DMS53 treated with DMSO at 0.1 percent for 48 hours (cell line): ENCODE data around the gene PURA.

Experiments
- DNase-seq: peaks from one replicate; lab custom pipeline; 2025; ENCODE audit not compliant: unreplicated experiment; lab: John Stamatoyannopoulos, UW

The PURA gene

GRCh38 chr5:140109759-140110645 lies 3.9 kb upstream of the PURA start:
- DNase-seq, result no peak

DNA sequence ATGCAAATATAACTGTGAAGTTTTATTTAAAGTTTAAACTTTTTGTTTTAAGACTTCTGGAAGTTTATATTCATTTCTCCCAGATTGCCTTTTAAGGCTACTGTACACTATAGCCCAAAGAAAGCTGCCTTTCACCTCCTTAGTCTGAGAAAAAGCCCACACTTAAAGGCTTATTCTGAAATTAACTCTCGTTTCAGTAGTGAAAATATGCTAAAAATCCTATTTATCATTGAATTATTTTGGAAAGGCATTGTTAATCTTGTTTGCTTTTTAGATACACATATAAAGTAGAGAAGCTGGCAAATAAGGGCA lies 3.3 kb upstream of the PURA start:
- no peak for DNase-seq

GRCh38 chr5:140111011-140111858 lies 2.7 kb upstream of the PURA start:
- DNase-seq, result no peak

- no peak for DNase-seq
Measured at GRCh38 chr5:140111859-140112551, 1.9 kb upstream of the PURA start.

DNA sequence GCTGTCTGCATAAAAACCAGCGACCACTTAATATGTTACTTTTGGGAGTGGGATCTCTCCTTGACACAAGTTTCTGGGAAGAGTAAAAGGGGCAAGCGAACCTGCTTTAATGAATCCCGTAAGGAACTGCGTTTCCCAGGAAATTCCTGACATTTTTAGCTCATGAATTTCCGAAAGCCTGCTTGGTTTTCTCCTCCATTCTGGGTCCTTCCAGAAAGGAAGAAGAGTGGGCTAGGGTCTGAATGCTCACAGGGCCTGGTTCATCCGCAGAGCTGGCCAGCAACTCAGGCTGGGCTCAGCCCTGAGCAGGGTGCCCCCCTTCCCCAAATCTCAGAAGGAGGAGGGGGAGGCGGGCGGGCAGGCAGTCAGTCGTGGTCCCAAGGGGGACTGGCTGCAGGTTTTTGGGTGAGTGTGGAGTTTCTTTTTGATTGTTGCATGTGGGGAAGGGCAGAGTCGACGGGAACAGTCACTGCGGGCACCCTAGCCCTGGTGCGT lies 1.2 kb upstream of the PURA start:
- DNase-seq, result no peak

DNA sequence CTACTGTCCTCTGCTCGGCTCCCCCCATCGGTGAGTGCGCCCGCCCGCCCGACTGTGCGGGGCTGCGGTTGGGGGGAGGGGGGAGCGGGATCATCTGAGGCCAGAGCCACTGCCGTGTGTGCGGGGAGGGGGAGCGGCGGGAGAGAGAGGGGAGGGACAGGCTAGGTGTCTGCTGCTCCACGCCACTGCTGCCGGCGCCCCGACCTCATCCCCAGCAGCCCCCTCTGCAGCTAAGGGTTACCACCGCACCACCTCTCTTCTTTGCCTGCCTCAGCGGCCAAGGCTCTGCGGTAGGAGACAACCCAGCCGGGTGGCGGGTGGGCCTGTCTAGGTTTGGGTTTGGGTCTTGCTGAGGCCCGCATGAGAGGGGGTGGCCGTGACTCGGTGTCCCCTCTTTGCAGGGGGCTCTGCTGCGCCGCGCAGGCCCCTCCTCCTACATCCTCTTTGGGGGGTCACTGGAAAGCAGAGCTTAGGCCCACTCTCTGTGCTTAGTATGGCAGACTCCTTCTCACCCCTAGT lies 670 bp upstream of the PURA start:
- DNase-seq, result no peak

DNA sequence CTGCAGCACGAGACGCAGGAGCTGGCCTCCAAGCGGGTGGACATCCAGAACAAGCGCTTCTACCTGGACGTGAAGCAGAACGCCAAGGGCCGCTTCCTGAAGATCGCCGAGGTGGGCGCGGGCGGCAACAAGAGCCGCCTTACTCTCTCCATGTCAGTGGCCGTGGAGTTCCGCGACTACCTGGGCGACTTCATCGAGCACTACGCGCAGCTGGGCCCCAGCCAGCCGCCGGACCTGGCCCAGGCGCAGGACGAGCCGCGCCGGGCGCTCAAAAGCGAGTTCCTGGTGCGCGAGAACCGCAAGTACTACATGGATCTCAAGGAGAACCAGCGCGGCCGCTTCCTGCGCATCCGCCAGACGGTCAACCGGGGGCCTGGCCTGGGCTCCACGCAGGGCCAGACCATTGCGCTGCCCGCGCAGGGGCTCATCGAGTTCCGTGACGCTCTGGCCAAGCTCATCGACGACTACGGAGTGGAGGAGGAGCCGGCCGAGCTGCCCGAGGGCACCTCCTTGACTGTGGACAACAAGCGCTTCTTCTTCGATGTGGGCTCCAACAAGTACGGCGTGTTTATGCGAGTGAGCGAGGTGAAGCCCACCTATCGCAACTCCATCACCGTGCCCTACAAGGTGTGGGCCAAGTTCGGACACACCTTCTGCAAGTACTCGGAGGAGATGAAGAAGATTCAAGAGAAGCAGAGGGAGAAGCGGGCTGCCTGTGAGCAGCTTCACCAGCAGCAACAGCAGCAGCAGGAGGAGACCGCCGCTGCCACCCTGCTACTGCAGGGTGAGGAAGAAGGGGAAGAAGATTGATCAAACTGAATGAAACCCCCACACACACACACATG lies 654 bp downstream of the PURA start:
- DNase-seq, result peak; percentile 46

DNA sequence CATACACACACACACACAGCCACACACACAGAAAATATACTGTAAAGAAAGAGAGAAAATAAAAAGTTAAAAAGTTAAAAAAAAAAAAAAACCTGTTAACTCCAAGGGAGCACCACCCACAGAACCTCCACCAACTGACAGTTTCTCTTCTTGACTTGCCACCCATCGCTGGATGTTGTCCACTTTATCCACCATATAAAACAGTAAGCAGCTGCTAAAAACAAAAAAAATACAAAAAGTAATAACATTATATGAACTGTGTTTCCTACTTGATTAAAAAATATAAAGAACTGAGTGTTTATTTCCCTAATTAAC lies 1.2 kb downstream of the PURA start:
- DNase-seq, result no peak

- no peak for DNase-seq
Measured at GRCh38 chr5:140116716-140117115, 2.8 kb downstream of the PURA start.

DNA sequence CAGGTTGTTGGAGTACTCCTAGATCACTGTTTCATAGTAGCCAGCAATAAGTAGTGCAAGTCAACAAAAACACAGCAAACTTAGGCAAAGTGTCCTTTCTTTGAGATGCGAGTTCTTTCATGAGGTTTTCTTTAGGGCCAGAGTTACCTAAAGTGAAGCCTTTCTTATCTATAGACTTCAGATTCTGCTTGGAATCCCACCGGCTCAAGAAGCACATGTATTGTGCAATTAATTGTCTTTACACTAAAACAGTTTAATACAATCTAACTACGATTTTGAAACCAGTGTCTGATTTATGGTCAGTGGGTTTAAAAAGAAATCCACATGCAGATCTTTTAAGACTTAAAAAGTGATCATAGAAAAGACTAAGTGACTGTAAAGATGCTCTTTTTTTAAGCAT lies 3.6 kb downstream of the PURA start:
- no peak for DNase-seq

DNA sequence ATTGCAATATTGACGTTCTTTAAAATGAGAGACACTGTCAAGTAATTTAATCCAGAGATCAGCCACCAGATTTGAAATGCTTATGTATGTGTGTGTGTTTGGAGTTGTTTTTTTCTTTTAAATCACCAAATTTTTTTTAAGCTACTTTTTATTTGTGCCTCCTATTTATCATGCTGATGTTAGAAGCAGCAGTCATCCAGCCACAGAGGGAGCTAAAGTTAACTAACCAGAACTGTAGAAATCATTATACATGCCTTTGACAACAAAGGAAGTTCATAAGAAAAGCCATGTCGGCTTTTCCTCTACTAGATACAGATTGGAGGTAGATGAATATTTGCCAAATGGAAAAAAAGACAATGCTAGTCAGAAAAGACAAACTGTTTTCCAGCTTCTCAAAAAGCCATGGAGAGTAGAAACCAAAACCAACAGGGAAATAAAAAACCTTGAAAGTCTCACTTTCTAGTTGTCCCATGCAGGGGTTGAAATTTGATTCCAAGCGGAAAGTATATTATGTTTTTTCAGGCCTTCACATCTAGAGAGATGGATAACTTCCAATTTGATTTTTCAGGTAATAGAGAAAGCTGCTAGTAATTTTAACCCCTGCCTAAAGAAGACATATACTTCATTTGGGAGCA lies 4.5 kb downstream of the PURA start:
- DNase-seq, result no peak

DNA sequence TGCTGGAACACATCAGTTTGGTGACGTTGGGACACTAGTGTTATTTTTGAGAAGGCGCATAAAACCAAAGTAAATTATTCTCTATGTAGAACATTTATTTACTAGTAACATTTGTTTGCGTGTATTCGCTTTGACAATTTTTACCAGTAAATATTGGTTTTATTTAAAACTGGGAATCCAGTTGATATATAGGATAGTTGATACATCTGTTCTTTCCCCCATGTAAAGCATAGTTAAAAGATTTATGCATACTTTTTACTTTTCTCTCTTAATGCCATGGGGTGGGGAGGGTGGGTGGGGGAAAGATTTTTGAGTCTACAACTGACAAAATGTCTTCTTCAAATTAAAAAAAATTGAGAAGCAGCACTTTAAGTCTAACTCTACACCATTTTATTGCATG lies 11.7 kb downstream of the PURA start, which contains the start of gene IGIP:
TSS of gene IGIP (plus strand) at position 301 of the 400 bp plus-strand sequence. CDS start 2,540 bp downstream, outside the sequence.
- DNase-seq, result no peak

- no peak for DNase-seq
Measured at GRCh38 chr5:140126315-140127012, 12.6 kb downstream of the PURA start.

- DNase-seq, result no peak
Measured at GRCh38 chr5:140128376-140128775, 14.5 kb downstream of the PURA start.

DNA sequence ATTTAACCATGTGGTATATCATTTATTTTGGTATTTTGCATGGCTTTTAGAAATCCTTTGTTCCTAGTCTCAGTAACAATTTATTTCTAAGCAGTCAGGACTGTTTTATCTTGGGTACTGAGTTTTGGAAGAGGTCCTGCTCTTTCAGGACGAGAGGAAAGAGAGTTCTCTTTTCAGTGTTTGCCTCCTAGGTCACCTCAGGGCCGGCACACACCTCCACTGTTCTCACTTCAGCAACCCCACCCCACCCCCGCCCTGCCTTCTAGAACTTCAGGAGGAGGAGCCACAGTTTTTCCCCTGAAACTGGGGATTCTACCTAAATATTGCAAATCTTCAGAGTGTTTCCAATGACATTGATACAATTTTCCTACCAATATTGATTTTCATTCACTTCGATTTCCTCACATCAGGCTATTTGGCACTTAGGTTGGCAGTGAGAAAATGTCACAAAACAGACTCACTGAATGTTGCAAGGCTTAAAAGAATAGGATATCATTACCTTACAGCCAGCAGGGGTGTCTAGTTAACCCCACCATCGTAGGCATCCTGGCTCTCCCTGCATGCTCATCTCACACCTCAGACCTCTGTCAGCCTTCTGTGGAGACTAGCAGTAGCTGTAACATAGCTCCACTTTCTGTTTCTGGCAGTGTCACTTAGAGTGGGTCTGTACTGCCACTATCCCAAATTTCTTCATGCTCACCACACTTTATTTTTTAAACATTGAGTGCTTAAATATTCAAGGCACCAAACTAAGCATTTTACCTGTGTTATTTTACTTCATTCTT lies 17.2 kb downstream of the PURA start:
- no peak for DNase-seq

DNA sequence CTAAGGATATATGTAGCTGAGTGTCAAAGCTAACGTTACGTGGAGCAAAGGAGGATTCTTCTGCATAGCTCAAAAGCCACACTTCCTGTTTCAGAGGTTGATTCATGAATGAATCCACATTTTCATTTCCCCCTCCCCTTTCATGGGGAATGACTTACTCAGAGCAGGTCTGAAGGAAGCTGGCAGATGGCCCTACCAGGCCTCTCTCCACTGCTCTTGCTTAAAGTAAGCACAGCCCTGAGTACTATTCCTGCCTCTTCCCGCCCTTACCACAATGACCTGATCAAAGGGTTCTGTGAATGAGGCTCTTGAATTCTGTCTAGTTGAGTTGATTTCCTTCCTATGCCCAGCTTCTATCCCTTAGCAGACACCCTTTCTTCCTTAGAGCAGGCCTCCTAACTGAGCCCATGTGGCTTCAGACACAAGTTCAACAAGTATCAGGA lies 18.1 kb downstream of the PURA start:
- peak; percentile 18 for DNase-seq

- DNase-seq, result no peak
Measured at GRCh38 chr5:140133514-140134167, 19.7 kb downstream of the PURA start.
